ENCODE data around the gene DEXI. TPM values are rescaled to one million over a fixed set of nuclear protein-coding genes. Genes with fewer than 3 reads are reported as not detected.

The DEXI gene
- total RNA-seq, result 39.6 and 50.3 TPM in 2 replicates

GRCh38 chr16:10942352-10943063 is at the start of gene DEXI:
Gene DEXI (minus strand): TSS chr16:10942468. CDS start chr16:10942005, 463 bp downstream.

GRCh38 chr16:10944249-10945064 is 2.2 kb upstream of the DEXI start, which contains the start of gene CLEC16A:
Gene CLEC16A (plus strand): TSS chr16:10944564. CDS start chr16:10944718, 154 bp downstream.

Other genes starting within 250 kb of the DEXI start
- gene TEKT5, start 247.5 kb downstream of the DEXI start, total RNA-seq, result 0.14 and 0.34 TPM in 2 replicates
- gene NUBP1, start 198.6 kb downstream of the DEXI start, total RNA-seq, result 12.9 and 14.0 TPM in 2 replicates
- not detected in 2 replicates for gene TVP23A, start 123.7 kb downstream of the DEXI start, total RNA-seq
- gene CIITA, start 65.3 kb downstream of the DEXI start, total RNA-seq, result under 0.01 and 0.64 TPM in 2 replicates
- gene CLEC16A, start 2.1 kb upstream of the DEXI start, total RNA-seq, result 13.3 and 25.6 TPM in 2 replicates

Measured in nasal cavity respiratory epithelium epithelial cell of viscerocranial mucosa (primary cell).